ENCODE measurements around the gene CCR7. TPM values are rescaled to one million over a fixed set of nuclear protein-coding genes. Genes with fewer than 3 reads are reported as not detected.

CCR7 gene
- total RNA-seq, result 1.4 TPM

GRCh38 chr17:40564883-40565768, at the start of gene CCR7:
Gene CCR7, minus strand, starts transcription at chr17:40565472. Its CDS starts 63 bp downstream, at chr17:40565409.
- intact Hi-C loops (cut with DNase I), result no loop called here
- ATAC-seq (no peak), DNase-seq (ENCODE audit: low spot score) (no peak)

GRCh38 chr17:40614431-40615067, 49.3 kb upstream of the CCR7 start:
- no peak for ATAC-seq
- DNase-seq (ENCODE audit: low spot score), result no peak
- intact Hi-C loops (cut with DNase I), result loop anchor here (10.0 kb wide), 1 partner anchor 180 kb away; the partner anchor contains the start of gene KRT28

- intact Hi-C loops (cut with DNase I), result loop anchor here (10.0 kb wide), 1 partner anchor 181 kb away; the partner anchor contains the start of gene KRT28
- ATAC-seq, result no peak
- DNase-seq (ENCODE audit: low spot score), result no peak
Measured at GRCh38 chr17:40613467-40614154, 48.3 kb upstream of the CCR7 start.

GRCh38 chr17:40612599-40613244, 47.5 kb upstream of the CCR7 start:
- DNase-seq (ENCODE audit: low spot score) (no peak), ATAC-seq (no peak)
- intact Hi-C loops (cut with DNase I), result loop anchor here (10.0 kb wide), 1 partner anchor 182 kb away; the partner anchor contains the start of gene KRT28

- DNase-seq (ENCODE audit: low spot score), result no peak
- intact Hi-C loops (cut with DNase I), result loop anchor here (10.0 kb wide), 1 partner anchor 183 kb away; the partner anchor contains the start of gene KRT28
- ATAC-seq, result no peak
Measured at GRCh38 chr17:40611840-40612474, 46.7 kb upstream of the CCR7 start.

GRCh38 chr17:40610359-40610758, 45.1 kb upstream of the CCR7 start:
- no peak for DNase-seq (ENCODE audit: low spot score)
- no peak for ATAC-seq
- intact Hi-C loops (cut with DNase I), result loop anchor here (10.0 kb wide), 1 partner anchor 184 kb away; the partner anchor contains the start of gene KRT28

- intact Hi-C loops (cut with DNase I), result no loop called here
- DNase-seq (ENCODE audit: low spot score), result no peak
- no peak for ATAC-seq
Measured at GRCh38 chr17:40608061-40608581, 42.8 kb upstream of the CCR7 start.

GRCh38 chr17:40607641-40608040, 42.4 kb upstream of the CCR7 start:
- DNase-seq (ENCODE audit: low spot score) (no peak), ATAC-seq (no peak)
- intact Hi-C loops (cut with DNase I), result no loop called here

GRCh38 chr17:40606548-40607353, 41.5 kb upstream of the CCR7 start:
- intact Hi-C loops (cut with DNase I), result no loop called here
- peak; percentile 18 for ATAC-seq
- no peak for DNase-seq (ENCODE audit: low spot score)

- DNase-seq (ENCODE audit: low spot score) (no peak), ATAC-seq (no peak)
- intact Hi-C loops (cut with DNase I), result no loop called here
Measured at GRCh38 chr17:40605306-40605705, 40.0 kb upstream of the CCR7 start.

- ATAC-seq, result no peak
- no peak for DNase-seq (ENCODE audit: low spot score)
- intact Hi-C loops (cut with DNase I), result no loop called here
Measured at GRCh38 chr17:40604327-40605080, 39.2 kb upstream of the CCR7 start.

GRCh38 chr17:40602445-40603443, 37.5 kb upstream of the CCR7 start:
- DNase-seq (ENCODE audit: low spot score) (no peak), ATAC-seq (no peak)

GRCh38 chr17:40600486-40601046, 35.3 kb upstream of the CCR7 start:
- no peak for DNase-seq (ENCODE audit: low spot score)
- intact Hi-C loops (cut with DNase I), result no loop called here
- no peak for ATAC-seq

More at GRCh38 chr17:40602445-40603443, 37.5 kb upstream of the CCR7 start:
- intact Hi-C loops (cut with DNase I), result no loop called here

GRCh38 chr17:40599468-40599763, 34.1 kb upstream of the CCR7 start:
- ATAC-seq, result no peak
- no peak for DNase-seq (ENCODE audit: low spot score)
- intact Hi-C loops (cut with DNase I), result no loop called here

GRCh38 chr17:40598619-40599467, 33.6 kb upstream of the CCR7 start:
- ATAC-seq, result peak; percentile 95
- intact Hi-C loops (cut with DNase I), result no loop called here
- peak; percentile 79 for DNase-seq (ENCODE audit: low spot score)
